NCI-H510A (cell line): ENCODE results near the gene AKNAD1.

ENCODE experiments used
- DNase-seq: peaks from one replicate; lab custom pipeline; 2025; lab: John Stamatoyannopoulos, UW

The AKNAD1 gene

DNA sequence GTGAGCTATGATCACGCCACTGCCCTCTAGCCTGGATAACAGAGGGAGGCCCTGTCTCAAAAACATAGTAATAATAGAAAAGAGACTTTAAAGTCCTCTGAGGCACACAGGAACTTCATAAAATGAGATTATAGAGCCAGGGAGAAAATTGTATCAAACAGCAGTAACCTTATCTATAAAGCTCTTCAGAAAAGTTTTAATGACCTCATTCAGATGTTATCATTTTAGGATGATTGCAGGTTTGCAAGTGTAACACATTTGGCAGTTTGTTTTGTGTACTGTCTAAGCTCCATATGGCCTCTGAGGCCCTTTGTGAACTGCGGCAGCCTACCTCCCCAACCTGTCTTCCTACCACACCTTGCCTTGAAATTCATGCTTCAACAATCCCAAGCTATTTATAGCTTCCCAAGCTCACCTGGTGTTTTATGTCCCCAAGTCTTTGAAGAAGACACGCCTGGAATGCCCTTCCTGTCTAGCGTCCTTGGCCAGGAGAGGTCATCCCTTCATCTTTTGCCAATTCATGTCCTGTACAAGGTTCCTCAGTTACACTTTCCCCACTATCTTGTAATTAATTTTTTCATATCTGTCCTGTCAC lies 8.5 kb upstream of the AKNAD1 start:
- no peak for DNase-seq

DNA sequence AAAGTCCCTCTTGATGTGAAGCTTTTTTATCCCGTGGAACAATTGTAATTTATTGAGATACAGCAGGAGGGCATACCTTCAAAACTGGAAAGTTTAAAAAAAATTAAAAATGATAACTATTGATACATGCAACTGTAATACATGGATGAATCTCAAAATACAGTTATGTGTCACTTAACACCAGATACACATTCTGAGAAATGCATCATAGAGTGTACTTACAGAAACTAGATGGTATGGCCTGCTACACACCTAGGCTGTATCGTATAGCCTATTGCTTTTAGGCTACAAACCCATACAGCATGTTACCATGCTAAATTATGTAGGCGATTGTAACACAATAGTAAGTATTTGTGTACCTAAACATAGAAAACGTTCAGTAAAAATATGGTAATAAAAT lies 7.1 kb upstream of the AKNAD1 start:
- DNase-seq = no peak

DNA sequence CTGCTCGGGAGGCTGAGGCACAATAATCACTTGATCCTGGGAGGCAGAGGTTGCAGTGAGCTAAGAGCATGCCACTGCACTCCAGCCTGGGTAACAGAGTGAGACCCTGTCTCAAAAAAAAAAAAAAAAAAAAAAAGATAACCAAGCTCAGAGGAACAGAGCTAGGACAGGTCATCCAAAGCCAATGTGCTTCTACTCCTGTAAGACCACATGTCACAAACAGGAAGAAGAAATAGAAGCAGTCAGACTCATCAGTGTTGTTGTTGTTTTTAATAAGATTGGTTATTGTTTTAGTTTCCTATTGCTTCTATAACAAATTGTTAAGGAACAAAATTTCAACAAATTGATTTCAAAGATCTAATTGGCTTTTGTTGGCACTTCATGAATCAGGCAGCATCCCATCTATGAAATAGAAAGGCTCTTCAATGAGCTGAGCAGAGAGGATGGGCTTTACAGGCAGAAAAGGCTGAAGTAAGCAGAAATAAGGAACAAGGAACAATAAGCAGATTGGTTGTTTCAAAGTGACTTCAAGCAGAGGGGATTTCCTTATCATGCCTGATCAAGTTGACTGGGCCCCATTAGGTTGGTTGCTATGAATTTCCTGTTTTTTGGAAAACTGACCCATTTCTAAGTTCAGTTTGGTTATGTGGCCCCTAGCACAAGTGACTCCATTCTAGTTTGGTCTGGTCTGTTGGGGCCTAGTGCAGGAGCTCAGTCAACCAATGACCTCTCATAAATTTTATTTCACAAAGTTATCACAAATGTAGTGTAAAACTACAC lies 6.0 kb upstream of the AKNAD1 start:
- DNase-seq = no peak

DNA sequence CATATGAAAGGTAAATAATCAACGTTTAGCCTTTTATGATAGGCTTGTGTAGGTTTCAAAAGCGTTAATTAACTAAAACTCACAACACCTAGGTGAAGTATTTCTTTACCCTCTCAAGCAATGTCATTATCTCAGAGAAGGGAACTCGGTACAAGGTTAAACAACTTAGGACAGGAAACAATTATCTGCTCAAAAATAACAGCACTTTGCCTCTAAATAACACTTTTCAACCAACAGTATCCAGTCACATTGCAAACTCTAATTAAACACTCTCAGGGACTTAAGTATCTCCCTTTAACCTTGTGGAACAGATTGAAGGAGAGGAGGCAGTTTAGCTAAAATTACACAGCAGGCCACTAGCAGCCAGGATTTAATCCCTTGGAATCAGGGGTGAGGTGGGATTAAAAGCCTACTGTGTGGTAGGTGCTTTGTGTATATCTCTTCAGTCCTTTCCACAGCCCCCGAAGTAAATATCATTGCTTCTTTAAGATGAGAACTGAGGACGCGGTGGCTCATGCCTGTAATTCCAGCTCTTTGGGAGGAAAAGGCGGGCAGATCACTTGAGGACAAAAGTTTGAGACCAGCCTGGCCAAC lies 5.2 kb upstream of the AKNAD1 start:
- DNase-seq = no peak

DNA sequence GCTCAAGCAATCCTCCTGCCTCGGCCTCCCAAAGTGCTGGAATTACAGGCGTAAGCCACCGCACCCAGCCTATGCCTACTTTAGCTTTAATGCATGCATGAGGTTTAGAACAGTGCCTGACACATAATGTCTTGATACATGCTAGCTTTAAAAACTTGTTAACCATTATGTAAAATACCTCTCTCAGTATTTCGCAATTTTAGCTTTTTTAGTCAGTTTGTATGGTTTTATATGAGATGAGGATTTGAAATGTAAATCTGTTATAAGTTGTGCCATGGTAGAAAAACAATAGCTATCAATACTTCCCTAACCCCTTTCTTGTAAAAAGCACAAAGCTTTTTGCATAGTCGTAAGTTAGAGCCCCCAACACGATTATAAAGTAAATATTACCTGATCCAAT lies 4.7 kb upstream of the AKNAD1 start:
- DNase-seq = no peak

DNA sequence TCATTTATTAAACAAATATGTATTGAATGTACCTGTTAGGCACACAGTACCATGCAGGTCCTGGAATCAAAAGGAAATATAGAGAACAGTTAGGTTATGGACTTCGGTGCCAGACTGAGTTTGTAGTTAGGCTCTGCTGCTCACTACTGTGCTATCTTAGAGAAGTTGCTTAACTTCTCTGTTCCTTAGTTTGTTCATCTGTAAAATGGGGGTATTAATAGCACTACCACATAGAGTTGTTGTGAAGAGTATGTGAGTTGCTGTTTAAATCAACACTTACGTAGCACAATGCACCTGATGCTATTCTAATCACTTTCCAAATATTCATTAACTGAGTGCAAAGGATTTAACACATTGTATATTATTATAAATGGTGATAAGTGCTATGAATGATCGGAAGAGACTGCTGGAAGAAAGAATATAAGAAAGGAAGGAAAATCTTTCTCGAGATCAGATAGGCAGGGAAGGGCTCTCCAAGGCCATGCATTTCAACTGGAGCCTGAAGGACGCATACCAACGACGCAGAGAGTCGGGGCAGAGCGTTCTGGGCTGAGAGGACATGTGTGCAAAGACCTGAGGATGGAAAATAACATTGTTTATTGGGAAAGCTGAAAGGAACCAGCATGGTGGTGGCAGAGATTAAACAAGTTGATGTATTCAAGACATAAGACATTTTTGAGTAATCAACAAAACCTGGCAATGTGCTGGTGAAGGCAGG lies 3.5 kb upstream of the AKNAD1 start:
- no peak for DNase-seq

DNA sequence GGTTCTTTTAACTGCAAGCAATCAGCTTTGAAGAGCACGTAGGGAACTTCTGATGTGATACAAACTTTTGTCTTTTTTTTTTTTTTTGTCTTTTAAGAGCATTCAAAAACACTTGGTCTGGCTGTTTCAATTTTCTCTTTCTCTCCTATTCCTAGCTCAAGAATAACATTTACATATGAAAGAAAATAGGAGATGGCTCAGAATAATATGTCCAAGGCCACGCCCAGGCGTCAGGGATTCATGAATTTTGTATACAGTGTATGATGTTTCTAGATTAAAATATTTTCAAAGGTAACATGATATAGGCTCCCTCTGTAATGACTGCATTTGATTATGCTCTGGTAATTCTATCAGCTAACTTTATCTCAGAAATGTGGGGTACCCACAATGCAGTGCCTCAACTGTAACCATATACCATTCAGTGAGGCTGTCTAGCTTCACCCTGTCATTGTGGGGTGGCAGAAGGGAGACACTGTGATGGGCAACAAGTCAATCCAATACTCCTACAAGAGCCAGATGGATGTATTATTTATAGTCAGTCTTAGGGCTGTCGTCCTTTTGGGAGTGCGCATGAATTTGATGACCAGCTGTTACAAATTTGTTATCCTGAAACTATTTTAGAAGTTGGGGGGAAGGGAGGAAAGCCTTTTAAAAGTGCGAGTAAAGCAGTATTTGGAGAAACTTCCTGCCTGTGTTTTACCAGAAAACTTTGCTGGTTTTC lies 1.5 kb upstream of the AKNAD1 start:
- DNase-seq = no peak

DNA sequence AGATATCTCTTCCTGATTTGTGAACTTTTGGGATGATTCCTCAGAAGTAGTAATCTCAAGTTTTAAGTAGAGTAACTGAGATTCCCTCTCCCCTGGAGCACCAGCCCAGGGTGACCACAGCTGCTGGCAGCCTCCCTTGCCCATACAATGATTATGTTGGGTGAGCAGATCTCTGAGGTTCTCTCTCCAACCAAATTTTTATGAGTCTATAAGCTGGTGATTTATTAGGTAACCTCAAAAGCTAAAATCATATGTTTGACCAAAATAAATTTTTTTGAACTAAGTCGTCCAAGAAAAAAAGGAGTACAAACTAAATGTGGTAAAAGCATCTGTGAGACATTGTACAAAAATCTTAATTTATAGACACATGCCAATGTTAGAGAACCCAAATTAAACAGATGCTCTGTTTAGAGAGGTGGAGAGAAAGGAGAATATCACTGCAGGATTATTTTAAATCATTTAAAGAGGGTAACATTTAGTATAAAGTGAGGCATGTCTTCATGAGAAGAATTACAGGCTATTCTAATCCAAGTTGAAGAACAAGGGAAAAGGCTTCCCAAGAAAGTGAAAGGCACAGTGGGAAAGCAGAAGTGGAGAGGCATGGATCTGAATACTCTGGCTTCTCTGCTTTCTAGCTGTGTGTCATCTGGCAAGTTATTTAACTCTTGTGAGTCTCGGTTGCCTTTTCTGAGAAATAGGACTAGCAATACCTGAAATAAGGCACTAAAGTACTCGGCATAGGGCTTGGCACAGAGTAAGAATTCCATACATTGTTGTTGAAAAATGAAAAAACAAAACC lies 2.5 kb downstream of the AKNAD1 start:
- DNase-seq = no peak

DNA sequence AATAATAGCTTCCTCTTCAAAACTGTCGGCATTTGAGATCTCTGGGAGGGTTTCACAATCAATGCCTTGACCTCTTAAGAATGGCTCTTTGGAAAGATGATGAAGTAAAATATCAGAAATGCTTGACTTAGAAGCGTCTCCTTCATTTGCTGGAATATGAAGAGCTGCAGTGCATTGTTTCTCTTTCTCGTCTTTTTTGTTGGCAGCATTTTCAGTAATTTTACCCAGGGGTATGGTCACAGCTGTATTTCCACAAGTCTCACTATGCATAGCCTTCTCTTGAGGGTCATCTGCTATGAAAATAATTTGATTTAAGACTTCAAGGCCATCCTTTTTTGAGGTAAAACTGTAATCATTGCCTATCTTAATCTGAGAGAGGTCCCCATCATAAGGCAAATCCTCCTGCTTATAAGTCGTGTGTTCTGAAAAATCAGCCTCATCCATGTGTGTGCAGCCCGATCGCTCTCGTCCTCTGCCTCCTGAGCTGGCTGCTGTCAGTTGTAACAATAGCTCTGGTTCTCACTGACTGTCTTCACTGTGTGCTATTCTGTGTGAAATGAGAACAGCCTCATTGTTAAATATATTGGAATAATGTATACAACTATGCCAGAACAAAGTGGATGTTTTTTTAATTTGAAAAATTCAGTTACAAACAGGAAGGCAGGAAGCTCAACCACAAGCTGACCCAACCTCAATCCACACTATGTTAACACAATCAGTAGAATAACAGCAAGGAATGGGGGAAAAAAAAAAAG lies 4.5 kb downstream of the AKNAD1 start:
- no peak for DNase-seq

DNA sequence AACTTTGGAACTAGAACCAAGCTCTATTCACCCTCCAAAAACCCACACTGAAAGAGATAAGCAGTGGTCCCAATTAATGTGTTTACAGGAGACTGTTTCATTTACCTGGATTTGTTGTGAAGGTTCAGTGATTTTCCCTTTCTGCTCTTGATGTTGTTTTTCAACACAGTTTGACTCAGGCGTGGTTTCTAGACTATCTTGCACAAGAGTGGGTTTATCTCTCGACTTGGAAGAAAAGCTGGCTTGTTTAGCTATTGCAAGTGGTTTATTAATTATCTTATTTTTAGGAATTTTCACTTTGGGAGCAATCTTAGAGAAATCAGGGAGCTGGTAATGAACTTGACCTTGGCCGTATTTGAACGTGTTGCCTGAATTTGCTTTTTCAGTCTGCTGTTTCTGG lies 5.3 kb downstream of the AKNAD1 start:
- DNase-seq = no peak

DNA sequence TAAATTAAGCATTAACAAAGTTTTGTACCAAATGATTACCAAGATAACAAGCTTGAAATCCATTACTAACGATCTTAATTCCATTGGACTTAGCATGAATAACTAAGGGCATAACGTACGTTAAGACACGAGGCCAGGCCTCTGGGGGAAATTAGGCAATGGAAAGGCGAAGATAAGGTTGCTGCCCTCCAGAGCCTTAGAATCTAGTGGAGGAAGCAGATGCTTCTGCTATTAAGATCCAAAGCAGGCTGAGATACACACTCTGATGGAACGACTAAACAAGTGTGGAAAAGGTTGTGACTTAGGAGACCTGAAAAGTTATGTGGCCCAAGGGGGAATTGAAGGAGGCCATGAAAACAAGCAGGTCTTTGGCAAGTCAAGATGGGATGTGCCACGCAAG lies 6.0 kb downstream of the AKNAD1 start:
- DNase-seq = no peak

DNA sequence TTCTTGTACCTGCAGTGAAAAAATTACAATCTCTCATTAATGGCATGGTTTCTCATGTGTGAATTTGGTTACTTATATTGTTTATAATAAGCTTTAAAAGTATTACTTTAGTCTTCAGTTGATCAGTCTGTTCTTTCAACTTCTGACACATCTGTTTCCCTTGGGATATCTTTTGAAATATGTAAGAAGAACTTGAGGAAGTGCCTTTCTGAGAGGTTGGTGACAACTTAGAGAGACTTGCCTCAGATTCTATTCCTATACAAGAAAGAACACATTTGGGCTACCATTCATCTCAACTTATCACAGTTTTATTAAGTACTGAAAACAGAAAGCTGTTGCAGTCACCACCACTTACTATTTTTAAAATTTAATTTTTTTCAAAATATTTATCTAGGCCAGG lies 8.1 kb downstream of the AKNAD1 start:
- DNase-seq = no peak

DNA sequence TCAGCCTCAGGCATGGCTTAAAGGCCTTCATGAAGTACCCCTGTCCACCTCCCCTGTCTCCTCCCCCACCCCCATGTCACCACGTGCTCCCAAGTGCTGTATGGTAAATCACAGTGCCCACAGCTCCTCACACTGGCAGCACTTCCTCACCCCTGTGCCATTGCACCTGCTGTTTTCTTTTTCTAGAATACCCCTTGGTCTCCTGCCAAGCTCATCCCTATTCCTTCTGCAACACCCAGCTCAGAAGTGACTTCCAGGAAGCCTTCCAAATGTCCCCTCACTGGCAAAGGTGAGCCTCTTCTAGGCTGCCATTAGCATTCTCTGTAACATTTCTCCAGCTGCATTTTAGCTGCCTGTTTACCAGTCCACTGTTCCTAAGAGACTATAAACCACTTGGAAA lies 9.4 kb downstream of the AKNAD1 start:
- no peak for DNase-seq

DNA sequence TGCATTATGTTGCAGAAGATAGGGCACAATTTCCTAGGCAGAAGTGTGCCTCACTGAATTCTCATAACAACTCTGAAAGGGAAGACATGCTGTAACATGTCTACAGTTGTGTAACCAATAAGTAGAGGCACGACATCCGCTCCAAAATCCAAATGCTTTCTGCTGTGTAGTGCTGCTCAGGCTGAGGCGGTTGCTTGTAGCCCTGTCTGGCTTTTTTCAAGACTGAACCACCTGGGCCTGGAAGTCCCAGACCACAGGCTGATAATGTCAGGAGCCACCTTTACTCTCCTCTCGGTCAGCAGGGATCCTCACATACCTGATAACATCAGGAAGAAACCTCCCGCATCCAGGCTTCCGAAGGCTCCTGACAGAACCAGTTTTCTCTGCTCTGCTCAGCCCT lies 10.9 kb downstream of the AKNAD1 start:
- DNase-seq = no peak

DNA sequence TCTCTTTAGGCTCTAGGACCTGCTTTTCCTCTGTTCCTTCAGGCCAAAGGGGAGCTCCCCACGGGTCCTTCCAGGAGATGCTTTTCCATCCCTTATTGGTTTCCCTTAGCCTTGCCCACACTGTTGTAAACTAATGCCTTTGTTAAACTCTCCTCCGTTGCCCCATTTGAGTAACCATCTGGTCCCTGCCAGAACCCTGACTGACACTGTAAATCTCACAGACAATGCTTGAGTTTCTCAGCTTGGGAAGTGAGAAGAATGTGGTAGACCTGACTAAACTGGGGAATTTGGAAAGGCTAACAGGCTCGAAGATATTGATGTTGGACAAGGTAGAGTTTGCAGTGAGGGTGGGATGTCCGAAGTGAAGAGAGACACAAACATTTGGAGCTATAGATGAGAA lies 11.4 kb downstream of the AKNAD1 start:
- DNase-seq = no peak

DNA sequence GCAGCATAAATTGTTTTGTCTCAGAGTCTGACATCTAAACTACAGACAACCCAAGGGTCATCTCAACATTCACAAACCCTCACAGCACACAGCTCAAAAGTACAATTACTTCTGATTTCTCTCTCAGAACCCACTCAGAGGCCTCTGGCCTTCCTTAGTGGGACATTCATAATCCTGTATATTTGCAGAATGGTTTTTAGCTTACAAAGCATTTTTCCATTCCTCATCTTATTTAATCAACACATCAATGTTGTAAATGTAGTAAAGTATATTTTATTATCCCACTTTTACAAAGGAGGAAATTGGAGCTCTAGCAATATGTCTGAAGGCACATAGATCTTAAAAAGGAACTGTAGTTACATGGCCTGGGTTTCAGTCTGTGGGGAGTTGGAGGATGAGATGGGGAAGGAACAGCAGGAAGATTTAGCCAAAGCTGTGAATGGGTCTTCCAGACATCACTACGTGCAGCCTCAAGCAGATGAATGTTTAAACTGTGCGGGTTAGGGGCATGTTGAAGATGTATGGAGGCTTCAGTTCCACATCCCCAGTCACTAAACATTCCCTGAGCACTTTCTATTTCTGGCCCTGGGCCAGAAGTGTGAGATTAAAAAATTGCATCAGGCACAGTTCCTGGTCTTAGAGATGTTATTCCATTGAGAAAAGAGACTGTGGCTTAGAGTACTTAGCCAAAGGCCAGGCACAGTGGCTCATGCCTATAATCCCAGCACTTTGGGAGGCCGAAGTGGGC lies 13.3 kb downstream of the AKNAD1 start:
- no peak for DNase-seq

DNA sequence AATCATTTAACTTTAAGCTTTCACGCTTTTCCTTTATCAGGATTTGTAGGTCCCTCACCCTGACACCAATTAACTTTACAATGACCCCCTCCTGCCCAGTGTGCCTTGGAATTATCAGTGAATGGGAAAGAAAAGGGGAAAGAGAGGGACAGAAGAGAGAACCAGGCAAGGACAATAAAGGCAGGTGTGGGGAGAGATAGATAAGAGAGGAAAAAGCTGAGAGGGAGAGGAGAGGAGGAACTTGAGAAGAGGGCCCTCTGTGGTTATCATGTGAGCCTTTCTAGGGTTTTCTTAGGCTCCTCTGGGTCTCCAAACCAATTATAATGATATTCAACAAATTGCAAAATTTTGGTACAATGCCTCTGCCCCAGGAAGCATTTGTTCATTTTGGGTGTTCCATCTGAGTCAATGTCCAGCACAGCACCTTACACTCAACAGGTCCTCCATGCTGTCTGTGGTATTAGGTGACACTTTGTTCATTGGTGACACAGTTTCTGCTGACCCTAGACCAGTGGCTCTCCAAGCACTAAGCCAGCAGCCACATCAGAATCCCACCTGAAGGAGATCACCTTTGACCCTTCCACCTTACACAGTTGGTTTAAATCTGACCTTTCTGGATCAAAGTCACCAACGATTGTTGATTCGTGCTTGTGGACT lies 14.2 kb downstream of the AKNAD1 start:
- DNase-seq = no peak

DNA sequence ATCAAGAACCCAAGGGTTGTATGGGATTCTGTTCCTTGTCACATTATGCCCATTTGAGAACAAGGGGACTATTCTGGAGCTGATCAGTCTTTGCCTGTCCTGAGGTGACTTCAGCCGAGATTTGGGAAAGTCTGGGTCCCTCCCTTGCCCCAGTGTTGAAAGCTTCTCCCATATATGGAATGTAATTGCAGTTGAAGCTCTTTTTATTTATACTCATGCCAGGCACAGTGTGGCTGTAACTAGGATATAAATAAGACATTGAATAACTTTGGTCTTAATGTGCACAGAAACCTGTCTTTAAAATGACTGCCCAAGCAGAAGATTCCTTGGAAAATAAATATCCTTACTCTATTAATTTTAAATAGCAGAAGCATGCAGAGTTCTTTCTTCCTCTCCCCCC lies 15.2 kb downstream of the AKNAD1 start:
- DNase-seq = no peak

DNA sequence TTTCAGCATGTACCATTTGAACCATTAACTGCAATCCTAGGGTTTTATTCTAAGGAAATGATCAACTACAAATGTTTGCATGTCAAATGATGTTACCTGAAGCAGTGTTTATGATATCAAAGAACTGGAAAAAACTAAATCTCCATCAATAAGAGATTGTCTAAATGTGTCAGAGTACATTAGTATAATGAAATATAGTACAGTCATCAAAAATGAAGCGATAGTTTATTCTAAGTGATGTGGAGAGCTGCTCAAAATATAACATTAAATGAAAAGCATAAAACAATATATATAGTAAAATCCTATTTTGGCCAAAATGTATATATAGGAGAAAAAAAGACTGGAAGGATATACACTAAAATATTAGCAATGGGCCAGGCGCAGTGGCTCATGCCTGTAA lies 24.0 kb downstream of the AKNAD1 start:
- no peak for DNase-seq

DNA sequence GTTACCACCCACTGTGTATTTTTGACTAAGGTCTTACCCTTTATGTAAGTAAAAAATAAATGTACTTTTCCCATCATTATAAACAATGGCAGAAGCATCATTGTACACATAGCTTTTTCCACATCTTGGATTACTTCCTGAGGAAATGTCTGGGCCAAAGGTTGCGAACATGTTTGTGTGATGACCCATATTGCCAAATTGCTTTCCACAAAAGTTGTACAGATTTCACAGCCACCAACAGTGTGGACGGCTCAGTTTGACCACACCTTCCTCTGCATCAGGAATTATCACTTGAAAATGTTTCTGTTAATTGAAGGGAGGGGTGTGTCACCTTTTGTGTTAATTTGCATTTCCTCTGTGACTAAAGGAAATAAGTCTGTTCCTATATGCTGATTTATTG lies 25.7 kb downstream of the AKNAD1 start:
- no peak for DNase-seq
